ENCODE data around the gene SLC24A2.

SLC24A2 gene

GRCh38 chr9:19788152-19788551, 685 bp downstream of the SLC24A2 start:
- peak overlapping the region; percentile 80 for H3K4me3 ChIP-seq (ENCODE audit: low read length)
- H3K27ac ChIP-seq (ENCODE audit: low read length) = no peak overlapping the region
- peaks cover 28% of the 10 kb centered on the region for H3K4me1 ChIP-seq (ENCODE audit: control insufficient read depth, low read depth, low read length)
- H3K9me3 ChIP-seq (ENCODE audit: control insufficient read depth, low read depth, low read length) = peaks cover 6% of the 10 kb centered on the region
- peaks cover 8% of the 10 kb centered on the region for H3K36me3 ChIP-seq (ENCODE audit: control insufficient read depth, low read depth, low read length)
- H3K27me3 ChIP-seq (ENCODE audit: control insufficient read depth, insufficient read depth, low read length) = peaks cover 46% of the 10 kb centered on the region
- H3K9ac ChIP-seq (ENCODE audit: low read length) = peak overlapping the region; percentile 31

- H3K4me3 ChIP-seq (ENCODE audit: low read length) = peak overlapping the region; percentile 80
- peaks cover 6% of the 10 kb centered on the region for H3K9me3 ChIP-seq (ENCODE audit: control insufficient read depth, low read depth, low read length)
- peaks cover 23% of the 10 kb centered on the region for H3K4me1 ChIP-seq (ENCODE audit: control insufficient read depth, low read depth, low read length)
- no peak overlapping the region for H3K9ac ChIP-seq (ENCODE audit: low read length)
- H3K36me3 ChIP-seq (ENCODE audit: control insufficient read depth, low read depth, low read length) = peaks cover 8% of the 10 kb centered on the region
- peaks cover 46% of the 10 kb centered on the region for H3K27me3 ChIP-seq (ENCODE audit: control insufficient read depth, insufficient read depth, low read length)
- no peak overlapping the region for H3K27ac ChIP-seq (ENCODE audit: low read length)
These were observed 1.2 kb downstream of the SLC24A2 start for GRCh38 chr9:19787672-19788071.

- H3K27me3 ChIP-seq (ENCODE audit: control insufficient read depth, insufficient read depth, low read length) = peaks cover 39% of the 10 kb centered on the region
- peaks cover 8% of the 10 kb centered on the region for H3K36me3 ChIP-seq (ENCODE audit: control insufficient read depth, low read depth, low read length)
- peaks cover 22% of the 10 kb centered on the region for H3K4me1 ChIP-seq (ENCODE audit: control insufficient read depth, low read depth, low read length)
- H3K9ac ChIP-seq (ENCODE audit: low read length) = no peak overlapping the region
- no peak overlapping the region for H3K27ac ChIP-seq (ENCODE audit: low read length)
- H3K9me3 ChIP-seq (ENCODE audit: control insufficient read depth, low read depth, low read length) = no peaks in the 10 kb centered on the region
- no peak overlapping the region for H3K4me3 ChIP-seq (ENCODE audit: low read length)
These were observed 3.6 kb downstream of the SLC24A2 start for GRCh38 chr9:19785230-19785629.

- no peak overlapping the region for H3K9ac ChIP-seq (ENCODE audit: low read length)
- no peak overlapping the region for H3K4me3 ChIP-seq (ENCODE audit: low read length)
- H3K27me3 ChIP-seq (ENCODE audit: control insufficient read depth, insufficient read depth, low read length) = peaks cover 29% of the 10 kb centered on the region
- H3K4me1 ChIP-seq (ENCODE audit: control insufficient read depth, low read depth, low read length) = peaks cover 22% of the 10 kb centered on the region
- H3K27ac ChIP-seq (ENCODE audit: low read length) = no peak overlapping the region
- no peaks in the 10 kb centered on the region for H3K9me3 ChIP-seq (ENCODE audit: control insufficient read depth, low read depth, low read length)
- H3K36me3 ChIP-seq (ENCODE audit: control insufficient read depth, low read depth, low read length) = peaks cover 8% of the 10 kb centered on the region
These were observed 4.7 kb downstream of the SLC24A2 start for GRCh38 chr9:19784136-19784535.

GRCh38 chr9:19783500-19783899, 5.3 kb downstream of the SLC24A2 start:
- Histone ChIP-seq H3K27me3 (ENCODE audit: control insufficient read depth, insufficient read depth, low read length) (peaks cover 23% of the 10 kb centered on the region), H3K36me3 (ENCODE audit: control insufficient read depth, low read depth, low read length) (peaks cover 8% of the 10 kb centered on the region), H3K27ac (ENCODE audit: low read length) (no peak overlapping the region), H3K4me1 (ENCODE audit: control insufficient read depth, low read depth, low read length) (peaks cover 22% of the 10 kb centered on the region), H3K9me3 (ENCODE audit: control insufficient read depth, low read depth, low read length) (no peaks in the 10 kb centered on the region), H3K9ac (ENCODE audit: low read length) (no peak overlapping the region), H3K4me3 (ENCODE audit: low read length) (no peak overlapping the region)

GRCh38 chr9:19782005-19782404, 6.8 kb downstream of the SLC24A2 start:
- peaks cover 8% of the 10 kb centered on the region for H3K36me3 ChIP-seq (ENCODE audit: control insufficient read depth, low read depth, low read length)
- H3K4me3 ChIP-seq (ENCODE audit: low read length) = no peak overlapping the region
- H3K27me3 ChIP-seq (ENCODE audit: control insufficient read depth, insufficient read depth, low read length) = peaks cover 8% of the 10 kb centered on the region
- no peak overlapping the region for H3K27ac ChIP-seq (ENCODE audit: low read length)
- H3K9ac ChIP-seq (ENCODE audit: low read length) = no peak overlapping the region
- H3K9me3 ChIP-seq (ENCODE audit: control insufficient read depth, low read depth, low read length) = no peaks in the 10 kb centered on the region
- H3K4me1 ChIP-seq (ENCODE audit: control insufficient read depth, low read depth, low read length) = peaks cover 13% of the 10 kb centered on the region

GRCh38 chr9:19781240-19781639, 7.6 kb downstream of the SLC24A2 start:
- Histone ChIP-seq H3K9me3 (ENCODE audit: control insufficient read depth, low read depth, low read length) (no peaks in the 10 kb centered on the region), H3K4me3 (ENCODE audit: low read length) (no peak overlapping the region), H3K4me1 (ENCODE audit: control insufficient read depth, low read depth, low read length) (peaks cover 9% of the 10 kb centered on the region), H3K27ac (ENCODE audit: low read length) (no peak overlapping the region), H3K36me3 (ENCODE audit: control insufficient read depth, low read depth, low read length) (peaks cover 3% of the 10 kb centered on the region), H3K9ac (ENCODE audit: low read length) (no peak overlapping the region), H3K27me3 (ENCODE audit: control insufficient read depth, insufficient read depth, low read length) (peaks cover under 1% of the 10 kb centered on the region)

GRCh38 chr9:19771446-19771845, 17.4 kb downstream of the SLC24A2 start:
- H3K4me3 ChIP-seq (ENCODE audit: low read length) = no peak overlapping the region
- H3K4me1 ChIP-seq (ENCODE audit: control insufficient read depth, low read depth, low read length) = no peaks in the 10 kb centered on the region

GRCh38 chr9:19770973-19771372, 17.9 kb downstream of the SLC24A2 start:
- H3K9ac ChIP-seq (ENCODE audit: low read length) = no peak overlapping the region
- H3K36me3 ChIP-seq (ENCODE audit: control insufficient read depth, low read depth, low read length) = no peaks in the 10 kb centered on the region
- H3K9me3 ChIP-seq (ENCODE audit: control insufficient read depth, low read depth, low read length) = peaks cover 3% of the 10 kb centered on the region
- no peak overlapping the region for H3K4me3 ChIP-seq (ENCODE audit: low read length)
- H3K27ac ChIP-seq (ENCODE audit: low read length) = no peak overlapping the region
- H3K4me1 ChIP-seq (ENCODE audit: control insufficient read depth, low read depth, low read length) = no peaks in the 10 kb centered on the region
- H3K27me3 ChIP-seq (ENCODE audit: control insufficient read depth, insufficient read depth, low read length) = no peaks in the 10 kb centered on the region

More at GRCh38 chr9:19771446-19771845, 17.4 kb downstream of the SLC24A2 start:
- Histone ChIP-seq H3K36me3 (ENCODE audit: control insufficient read depth, low read depth, low read length) (no peaks in the 10 kb centered on the region), H3K27me3 (ENCODE audit: control insufficient read depth, insufficient read depth, low read length) (no peaks in the 10 kb centered on the region), H3K9ac (ENCODE audit: low read length) (no peak overlapping the region), H3K9me3 (ENCODE audit: control insufficient read depth, low read depth, low read length) (peaks cover 3% of the 10 kb centered on the region), H3K27ac (ENCODE audit: low read length) (no peak overlapping the region)

- H3K27ac ChIP-seq (ENCODE audit: low read length) = no peak overlapping the region
- H3K36me3 ChIP-seq (ENCODE audit: control insufficient read depth, low read depth, low read length) = no peaks in the 10 kb centered on the region
- H3K27me3 ChIP-seq (ENCODE audit: control insufficient read depth, insufficient read depth, low read length) = no peaks in the 10 kb centered on the region
- H3K4me1 ChIP-seq (ENCODE audit: control insufficient read depth, low read depth, low read length) = no peaks in the 10 kb centered on the region
- H3K9ac ChIP-seq (ENCODE audit: low read length) = no peak overlapping the region
- H3K9me3 ChIP-seq (ENCODE audit: control insufficient read depth, low read depth, low read length) = peaks cover 8% of the 10 kb centered on the region
- H3K4me3 ChIP-seq (ENCODE audit: low read length) = no peak overlapping the region
These were observed 19.6 kb downstream of the SLC24A2 start for GRCh38 chr9:19769213-19769612.

GRCh38 chr9:19768798-19769197, 20.0 kb downstream of the SLC24A2 start:
- no peaks in the 10 kb centered on the region for H3K4me1 ChIP-seq (ENCODE audit: control insufficient read depth, low read depth, low read length)
- H3K9ac ChIP-seq (ENCODE audit: low read length) = no peak overlapping the region
- no peaks in the 10 kb centered on the region for H3K36me3 ChIP-seq (ENCODE audit: control insufficient read depth, low read depth, low read length)
- no peaks in the 10 kb centered on the region for H3K27me3 ChIP-seq (ENCODE audit: control insufficient read depth, insufficient read depth, low read length)
- H3K27ac ChIP-seq (ENCODE audit: low read length) = no peak overlapping the region
- H3K4me3 ChIP-seq (ENCODE audit: low read length) = no peak overlapping the region
- peaks cover 8% of the 10 kb centered on the region for H3K9me3 ChIP-seq (ENCODE audit: control insufficient read depth, low read depth, low read length)

- no peak overlapping the region for H3K27ac ChIP-seq (ENCODE audit: low read length)
- no peak overlapping the region for H3K4me3 ChIP-seq (ENCODE audit: low read length)
- no peak overlapping the region for H3K9ac ChIP-seq (ENCODE audit: low read length)
- H3K36me3 ChIP-seq (ENCODE audit: control insufficient read depth, low read depth, low read length) = no peaks in the 10 kb centered on the region
- H3K9me3 ChIP-seq (ENCODE audit: control insufficient read depth, low read depth, low read length) = no peaks in the 10 kb centered on the region
- H3K27me3 ChIP-seq (ENCODE audit: control insufficient read depth, insufficient read depth, low read length) = no peaks in the 10 kb centered on the region
- H3K4me1 ChIP-seq (ENCODE audit: control insufficient read depth, low read depth, low read length) = no peaks in the 10 kb centered on the region
These were observed 29.8 kb downstream of the SLC24A2 start for GRCh38 chr9:19759066-19759465.
